ENCODE results near the gene CALU. TPM values are rescaled to one million over a fixed set of nuclear protein-coding genes. Genes with fewer than 3 reads are reported as not detected.

The CALU gene
- total and polyA plus RNA-seq, 7 donors, result 52.0 to 236 (median 88.9) TPM

DNA sequence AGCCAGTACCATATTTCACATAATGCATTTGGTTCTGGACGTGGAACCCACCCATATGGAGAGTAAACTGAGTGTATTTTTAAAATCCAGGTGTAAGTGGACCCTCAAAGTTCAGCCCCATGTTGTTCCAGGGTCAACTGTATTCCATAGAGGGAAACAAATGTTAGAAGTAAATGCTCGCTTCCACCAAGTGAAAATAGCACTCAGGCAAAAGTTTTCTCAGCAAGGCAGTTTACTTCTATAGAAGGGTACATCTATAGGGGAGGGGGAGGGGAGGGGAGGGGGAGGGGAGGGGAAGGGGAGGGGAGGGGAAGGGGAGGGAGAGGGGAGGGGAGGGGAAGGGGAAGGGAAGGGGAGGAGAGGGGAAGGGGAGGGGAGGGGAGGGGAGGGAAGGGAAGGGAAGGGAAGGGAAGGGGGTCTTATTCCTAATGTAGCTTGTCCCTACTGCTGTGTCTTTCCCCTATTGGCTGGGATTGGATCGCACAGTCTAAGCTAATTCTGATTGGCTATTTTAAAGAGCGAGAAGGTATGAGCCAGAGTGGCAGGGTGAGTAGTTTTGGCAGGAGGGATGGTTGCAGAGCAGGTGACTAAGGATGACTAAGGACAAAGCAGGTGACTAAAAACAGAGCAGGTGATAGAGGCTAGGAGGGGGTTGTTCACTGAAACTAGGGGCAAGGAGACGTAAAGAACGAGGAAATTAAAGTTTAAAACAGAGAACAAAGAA lies 37.9 kb upstream of the CALU start:
- H3K27me3 ChIP-seq (ENCODE audit: insufficient read depth in 3 of 3, low read length in 2 of 3), result peaks cover 0 to 43% (median 10%) of the 10 kb centered on the region in 3 donors
- intact Hi-C loops (cut with DNase I), result no loop called here
- 78 to 82% (median 80%) methylated on average over 6 of the region's 6 CpGs for WGBS, 3 donors
- no peaks in the 10 kb centered on the region for H3K36me3 ChIP-seq (ENCODE audit: insufficient read depth in 1 of 2, low read depth in 1 of 2)
- TF ChIP-seq, protein P1, sequence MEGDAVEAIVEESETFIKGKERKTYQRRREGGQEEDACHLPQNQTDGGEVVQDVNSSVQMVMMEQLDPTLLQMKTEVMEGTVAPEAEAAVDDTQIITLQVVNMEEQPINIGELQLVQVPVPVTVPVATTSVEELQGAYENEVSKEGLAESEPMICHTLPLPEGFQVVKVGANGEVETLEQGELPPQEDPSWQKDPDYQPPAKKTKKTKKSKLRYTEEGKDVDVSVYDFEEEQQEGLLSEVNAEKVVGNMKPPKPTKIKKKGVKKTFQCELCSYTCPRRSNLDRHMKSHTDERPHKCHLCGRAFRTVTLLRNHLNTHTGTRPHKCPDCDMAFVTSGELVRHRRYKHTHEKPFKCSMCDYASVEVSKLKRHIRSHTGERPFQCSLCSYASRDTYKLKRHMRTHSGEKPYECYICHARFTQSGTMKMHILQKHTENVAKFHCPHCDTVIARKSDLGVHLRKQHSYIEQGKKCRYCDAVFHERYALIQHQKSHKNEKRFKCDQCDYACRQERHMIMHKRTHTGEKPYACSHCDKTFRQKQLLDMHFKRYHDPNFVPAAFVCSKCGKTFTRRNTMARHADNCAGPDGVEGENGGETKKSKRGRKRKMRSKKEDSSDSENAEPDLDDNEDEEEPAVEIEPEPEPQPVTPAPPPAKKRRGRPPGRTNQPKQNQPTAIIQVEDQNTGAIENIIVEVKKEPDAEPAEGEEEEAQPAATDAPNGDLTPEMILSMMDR (IDR thresholded peaks at IDR 0.05), result no peak
- ATAC-seq (no peak), DNase-seq (no peak)
- peaks cover 9% of the 10 kb centered on the region for H3K4me1 ChIP-seq
- H3K27ac ChIP-seq, result no peak overlapping the region
- no peaks in the 10 kb centered on the region for H3K9me3 ChIP-seq
- H3K4me3 ChIP-seq, result no peak overlapping the region

DNA sequence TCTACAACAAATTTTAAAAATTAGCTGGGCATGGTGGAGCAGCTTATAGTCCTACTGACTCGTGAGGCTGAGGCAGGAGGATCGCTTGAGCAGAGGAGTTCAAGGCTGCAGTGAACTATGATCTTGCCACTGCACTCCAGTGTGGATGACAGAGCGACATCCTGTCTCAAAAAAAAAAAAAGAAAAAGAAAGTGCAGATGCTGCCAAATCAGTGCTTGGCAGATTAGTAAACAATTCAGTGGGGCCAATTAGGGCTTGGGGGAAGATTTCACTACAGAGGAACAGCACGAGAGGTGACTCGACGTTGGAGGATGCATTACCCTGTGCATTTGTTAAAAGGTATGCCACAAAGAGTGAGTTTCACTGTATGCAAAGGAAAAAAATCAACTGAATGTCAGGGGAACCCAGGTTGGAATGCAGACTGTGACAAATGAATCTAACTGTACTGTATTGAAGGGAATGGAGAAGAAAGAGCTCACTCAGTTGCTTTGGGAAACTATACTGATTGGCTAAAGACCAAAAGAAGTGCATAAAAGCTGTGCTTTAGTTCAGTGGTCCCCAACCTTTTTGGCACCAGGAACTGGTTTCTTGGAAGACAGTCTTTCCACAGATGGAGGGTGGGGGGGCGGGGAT lies 35.4 kb upstream of the CALU start:
- Histone ChIP-seq H3K27me3 (ENCODE audit: insufficient read depth in 3 of 3, low read length in 2 of 3) (peaks cover 0 to 20% (median under 1%) of the 10 kb centered on the region in 3 donors), H3K4me1 (no peaks in the 10 kb centered on the region), H3K9me3 (no peaks in the 10 kb centered on the region), H3K27ac (no peak overlapping the region), H3K36me3 (ENCODE audit: insufficient read depth in 1 of 2, low read depth in 1 of 2) (no peaks in the 10 kb centered on the region), H3K4me3 (no peak overlapping the region)
- ATAC-seq, result no peak
- TF ChIP-seq, protein P1 (IDR thresholded peaks at IDR 0.05), result no peak
- whole genome bisulfite sequencing, 3 donors, result 50 to 58% (median 56%) methylated on average over 7 of the region's 7 CpGs
- intact Hi-C loops (cut with DNase I), result no loop called here
- no peak for DNase-seq

DNA sequence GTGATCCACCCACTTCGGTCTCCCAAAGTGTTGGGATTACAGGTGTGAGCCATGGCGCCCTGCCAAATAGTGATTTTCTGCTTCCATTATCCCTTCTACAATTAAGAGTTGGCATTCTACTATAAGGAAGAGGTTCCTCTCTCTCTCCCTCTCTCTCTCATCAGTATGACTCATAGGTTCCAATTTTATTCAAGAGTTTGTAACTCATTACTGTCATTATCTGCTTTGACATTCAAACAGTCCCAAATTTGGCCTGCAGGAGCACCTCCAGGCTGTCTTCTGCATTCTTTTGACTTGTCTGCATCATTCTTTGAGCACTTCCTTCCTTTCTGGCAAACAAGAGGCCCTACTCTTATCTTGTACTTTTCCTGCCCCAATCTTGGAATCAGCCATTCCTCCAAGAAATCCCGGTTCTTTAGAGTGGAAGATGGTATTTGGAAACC lies 33.2 kb upstream of the CALU start:
- no peaks in the 10 kb centered on the region for H3K36me3 ChIP-seq (ENCODE audit: insufficient read depth in 1 of 2, low read depth in 1 of 2)
- TF ChIP-seq, protein P1 (IDR thresholded peaks at IDR 0.05), result no peak
- no peak for DNase-seq
- H3K27ac ChIP-seq, result no peak overlapping the region
- no peaks in the 10 kb centered on the region for H3K27me3 ChIP-seq (ENCODE audit: insufficient read depth in 3 of 3, low read length in 2 of 3)
- no peak for ATAC-seq
- 78 to 82% (median 80%) methylated on average over 3 of the region's 3 CpGs for whole genome bisulfite sequencing, 3 donors
- intact Hi-C loops (cut with DNase I), result no loop called here
- no peak overlapping the region for H3K4me3 ChIP-seq
- H3K9me3 ChIP-seq, result no peaks in the 10 kb centered on the region
- no peaks in the 10 kb centered on the region for H3K4me1 ChIP-seq

DNA sequence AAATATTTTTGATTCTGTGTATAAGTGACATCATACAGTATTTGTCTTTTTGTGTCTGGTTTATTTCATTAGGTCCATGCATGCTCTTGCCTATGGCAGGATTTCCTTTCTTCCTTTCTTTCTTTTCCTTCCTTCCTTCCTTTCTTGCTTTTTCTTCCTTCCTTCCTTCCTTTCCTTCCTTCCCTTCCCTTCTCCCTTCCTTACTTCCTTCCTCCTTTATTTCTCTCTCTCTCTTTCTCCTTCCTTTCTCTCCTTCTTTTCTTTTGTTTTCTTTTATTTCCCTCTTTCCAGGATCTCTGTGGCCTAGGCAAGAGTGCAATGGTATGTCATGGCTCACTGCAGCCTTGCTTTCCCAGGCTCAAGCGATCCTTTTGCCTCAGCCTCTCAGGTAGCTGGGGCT lies 31.4 kb upstream of the CALU start:
- Histone ChIP-seq H3K4me1 (no peaks in the 10 kb centered on the region), H3K36me3 (ENCODE audit: insufficient read depth in 1 of 2, low read depth in 1 of 2) (no peaks in the 10 kb centered on the region), H3K27me3 (ENCODE audit: insufficient read depth in 3 of 3, low read length in 2 of 3) (no peaks in the 10 kb centered on the region), H3K4me3 (no peak overlapping the region), H3K9me3 (no peaks in the 10 kb centered on the region), H3K27ac (no peak overlapping the region)
- DNase-seq, result no peak
- intact Hi-C loops (cut with DNase I), result no loop called here
- WGBS, 3 donors, result 88 to 94% (median 88%) methylated on average over 1 of the region's 1 CpG
- no peak for ATAC-seq
- TF ChIP-seq, protein P1 (IDR thresholded peaks at IDR 0.05), result no peak

All from psoas muscle (tissue), 8 donors.